Kidney capillary endothelial cell (primary cell): Measurements from ENCODE around the gene PAQR9.
A peak's percentile ranks its signal among the peaks of the same experiment; 100 is the strongest.

Experiments used
- DNase-seq: peaks from one replicate; pipeline ENCODE4 v3.0.0-alpha.2; 2018; ENCODE audit warnings: low spot score

The PAQR9 gene

DNA sequence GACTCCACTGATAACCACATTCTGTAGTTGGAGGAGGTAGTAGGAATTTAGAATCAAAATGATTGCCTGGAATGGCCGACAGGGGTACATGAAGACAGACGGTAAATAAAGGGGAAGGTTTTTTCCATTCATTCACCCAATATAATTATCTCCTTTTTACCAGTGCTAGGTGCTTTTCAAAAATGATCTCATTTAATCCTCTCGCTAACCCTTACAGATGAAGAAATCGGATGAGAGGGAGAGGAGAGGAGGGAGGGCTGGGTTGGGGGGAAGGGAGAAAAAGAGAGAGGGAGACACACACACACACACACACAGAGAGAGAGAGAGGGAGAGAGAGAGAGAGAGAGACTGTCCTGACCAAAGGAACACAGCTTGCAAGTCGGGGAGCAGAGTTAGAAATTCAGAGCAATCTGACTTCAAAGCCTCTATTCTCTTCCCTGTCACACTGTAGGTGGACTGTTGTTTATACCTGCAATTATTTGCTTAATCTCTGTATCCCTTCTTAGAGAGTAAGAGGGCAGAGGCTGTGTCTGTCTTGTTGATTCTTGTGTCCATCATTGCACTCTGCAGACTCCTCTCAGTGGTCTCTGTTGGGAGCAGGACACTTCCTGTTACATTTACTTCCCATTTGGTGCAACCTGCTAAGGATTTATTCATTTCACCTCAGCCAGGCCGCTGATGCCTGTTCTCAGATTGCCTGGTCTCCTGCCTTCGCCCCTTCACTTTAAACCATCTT is 18.7 kb upstream of the PAQR9 start:
- no peak for DNase-seq

DNA sequence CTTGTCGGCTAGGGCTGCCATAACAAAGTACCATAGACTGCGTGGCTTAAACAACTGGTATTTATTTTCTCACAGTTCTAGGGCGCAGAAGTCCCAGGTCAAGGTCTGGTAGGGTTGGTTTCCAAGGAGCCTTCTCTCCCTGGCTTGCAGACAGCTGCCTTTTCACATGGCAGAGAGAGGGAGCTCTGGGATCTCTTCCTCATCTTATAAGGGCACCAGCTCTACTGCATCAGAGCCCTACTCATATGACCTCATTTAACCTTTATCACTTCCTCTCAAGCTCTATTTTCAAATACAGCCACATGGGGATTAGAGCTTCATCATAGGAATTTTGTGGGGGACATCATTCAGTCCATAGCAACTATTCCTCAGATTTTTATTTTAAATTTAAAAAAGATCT is 17.6 kb upstream of the PAQR9 start:
- DNase-seq, result no peak

DNA sequence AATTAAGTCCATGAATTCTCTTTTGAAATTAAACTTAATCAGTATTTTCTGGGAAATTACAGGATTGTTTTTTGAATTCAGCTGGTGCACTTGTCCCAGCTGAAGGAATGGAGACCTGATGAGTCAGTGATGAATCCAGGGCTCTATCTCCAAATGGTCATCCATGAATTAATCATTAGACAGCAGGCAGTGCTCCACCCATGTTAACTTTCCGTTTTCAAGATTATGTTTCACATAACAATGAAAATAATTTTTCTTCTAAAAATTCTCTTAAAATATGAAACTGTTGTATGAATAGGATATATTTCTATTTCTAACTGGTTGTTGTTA is 13.9 kb upstream of the PAQR9 start:
- no peak for DNase-seq

DNA sequence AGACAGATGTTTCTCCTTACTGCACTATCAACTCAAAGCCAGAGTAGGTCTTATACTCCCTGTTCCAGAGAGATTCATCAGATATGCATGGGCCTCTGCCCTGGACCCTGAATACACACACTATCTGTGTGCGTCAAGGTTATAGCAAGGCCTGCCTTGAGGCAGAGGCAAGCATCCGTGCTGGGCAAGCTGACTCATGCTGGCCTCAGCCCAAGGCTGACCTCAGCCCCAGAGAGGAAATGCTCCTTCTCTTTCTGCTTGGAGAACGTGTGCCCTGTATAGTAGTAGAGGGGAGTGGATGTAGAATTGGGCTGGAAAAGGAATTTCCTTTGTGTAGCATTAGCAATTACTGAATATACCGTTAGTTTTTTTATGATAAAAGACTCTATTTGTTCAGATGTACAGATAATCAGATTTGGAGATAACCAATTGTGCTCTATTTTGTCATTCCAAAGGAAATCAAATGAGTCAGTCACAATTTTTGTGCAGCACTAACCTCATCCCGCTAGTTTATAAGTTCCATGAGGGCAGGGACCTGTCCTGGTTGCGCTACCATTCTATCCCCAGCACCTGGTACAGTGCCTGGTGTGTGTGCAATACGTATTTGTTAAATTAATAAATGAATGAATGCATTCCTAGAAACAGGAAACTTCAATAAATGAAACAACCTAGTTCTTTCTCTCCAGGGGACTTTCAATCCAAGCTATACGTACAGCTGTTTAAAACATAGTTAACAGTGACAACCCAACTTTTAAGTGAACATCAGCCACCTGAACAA is 13.3 kb upstream of the PAQR9 start:
- DNase-seq, result peak; percentile 87

DNA sequence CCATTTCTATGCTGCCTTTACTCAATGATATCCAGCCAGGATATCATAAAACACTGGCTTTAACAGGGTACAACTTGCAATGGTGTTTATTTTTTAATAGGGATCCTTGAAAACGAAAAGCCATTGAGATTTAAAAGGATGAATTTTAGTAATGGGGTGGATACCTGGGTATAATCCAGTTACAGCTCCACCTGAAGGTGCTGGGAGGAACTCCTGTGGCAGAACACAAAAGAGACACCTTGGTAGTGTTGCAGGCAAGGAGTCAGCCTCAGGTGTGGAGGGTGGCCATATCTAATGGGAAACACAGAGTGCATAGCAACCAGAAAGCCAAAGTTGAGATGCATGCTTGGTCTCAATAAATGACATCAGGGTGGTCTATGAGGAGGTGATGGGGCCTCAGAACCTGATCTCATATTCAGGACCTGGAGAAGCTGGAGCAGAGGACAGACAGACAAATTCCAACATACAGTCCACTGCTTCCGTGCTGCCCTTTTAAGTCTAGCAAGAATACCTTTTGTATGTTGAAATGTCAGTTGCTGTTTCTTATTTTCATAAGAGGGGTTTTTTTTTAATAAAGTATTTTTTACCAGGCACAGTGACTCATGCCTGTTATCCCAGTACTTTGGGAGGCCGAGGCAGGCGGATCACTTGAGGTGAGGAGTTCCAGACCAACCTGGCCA is 12.0 kb upstream of the PAQR9 start:
- no peak for DNase-seq

DNA sequence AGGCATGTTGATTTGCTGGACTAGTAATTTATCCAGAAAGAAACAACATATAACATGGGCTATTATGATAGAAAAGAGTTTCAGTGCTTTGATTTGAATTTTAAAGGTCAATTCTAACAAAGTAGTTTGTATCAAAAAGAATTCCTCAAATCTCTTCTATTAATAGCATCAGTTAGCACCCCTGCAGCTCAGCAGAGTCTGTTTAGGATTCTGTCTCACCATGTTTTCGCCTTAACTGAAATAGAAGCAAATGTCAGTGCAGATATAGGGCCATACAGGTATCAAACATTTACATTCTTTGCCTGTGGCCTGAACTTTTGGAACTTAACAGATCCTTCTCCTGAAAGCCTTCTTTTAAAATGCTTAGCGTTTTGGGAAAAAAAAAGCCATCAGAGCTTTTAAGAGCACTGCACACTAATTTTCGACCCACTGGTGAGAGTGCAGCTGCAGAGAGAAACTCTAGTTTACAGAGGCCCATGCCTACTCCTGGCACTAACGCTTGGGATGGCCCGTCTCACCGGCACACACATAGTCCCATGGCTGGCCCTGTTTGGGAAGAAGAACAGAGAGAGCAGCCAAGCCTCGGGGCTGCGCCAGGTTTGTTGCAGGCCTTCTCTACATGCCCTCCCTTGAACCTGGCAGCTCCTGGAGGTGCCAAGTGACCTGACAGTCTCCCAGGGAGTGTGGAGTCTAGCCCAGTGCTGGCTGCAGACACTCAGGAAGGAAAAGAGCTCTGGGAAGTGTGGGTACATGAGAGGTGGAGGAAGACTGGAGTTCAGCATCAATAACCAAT is 9.9 kb upstream of the PAQR9 start:
- no peak for DNase-seq

DNA sequence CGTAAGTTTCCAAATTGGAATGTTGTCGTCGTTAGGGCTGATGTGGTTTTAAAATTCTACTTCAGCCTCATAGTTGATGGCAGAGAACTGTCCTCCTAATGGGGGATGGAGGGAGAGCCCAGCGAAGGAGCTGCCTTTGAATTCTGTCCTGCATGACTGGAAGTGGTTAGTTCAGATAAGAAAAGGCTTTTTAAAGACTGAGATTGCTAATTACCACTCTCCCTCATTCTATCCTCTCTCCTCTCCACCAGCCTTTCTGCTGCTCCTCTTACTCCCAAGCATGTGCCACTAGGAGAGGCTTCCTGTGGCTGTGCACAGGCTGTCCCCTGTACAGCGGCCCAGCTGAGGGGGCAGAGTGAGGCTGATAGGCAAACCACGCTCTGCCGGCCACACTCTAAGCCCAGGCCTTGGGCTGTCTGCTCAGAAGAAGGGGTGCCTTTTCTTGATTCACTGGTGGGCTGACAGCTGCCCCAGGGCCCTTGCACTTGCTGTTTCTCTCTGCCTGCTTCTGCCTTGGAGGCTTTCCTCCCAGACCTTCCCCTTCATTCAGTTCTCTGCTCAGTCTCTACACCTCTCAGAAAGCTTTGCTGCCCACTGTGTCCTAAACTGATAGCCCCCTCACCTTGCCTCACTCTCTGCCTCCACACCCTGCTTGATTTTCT is 8.7 kb upstream of the PAQR9 start:
- no peak for DNase-seq

DNA sequence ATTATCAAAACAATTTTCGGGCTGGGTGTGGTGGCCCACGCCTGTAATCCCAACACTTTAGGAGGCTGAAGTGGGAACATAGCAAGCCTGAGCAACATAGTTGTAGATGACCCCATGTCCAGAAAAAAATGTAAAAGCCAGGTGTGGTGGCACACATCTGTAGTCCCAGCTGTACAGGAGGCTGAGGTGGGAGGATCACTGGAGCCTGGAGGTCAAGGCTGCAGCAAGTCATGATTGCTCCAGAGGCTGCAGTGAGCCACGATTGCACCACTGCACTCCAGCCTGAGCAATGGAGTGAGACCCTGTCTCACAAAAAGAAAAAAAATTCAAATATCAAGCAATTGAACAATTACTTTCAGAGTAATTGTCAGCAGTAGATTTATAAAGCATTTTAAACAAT is 8.0 kb upstream of the PAQR9 start:
- DNase-seq, result no peak

DNA sequence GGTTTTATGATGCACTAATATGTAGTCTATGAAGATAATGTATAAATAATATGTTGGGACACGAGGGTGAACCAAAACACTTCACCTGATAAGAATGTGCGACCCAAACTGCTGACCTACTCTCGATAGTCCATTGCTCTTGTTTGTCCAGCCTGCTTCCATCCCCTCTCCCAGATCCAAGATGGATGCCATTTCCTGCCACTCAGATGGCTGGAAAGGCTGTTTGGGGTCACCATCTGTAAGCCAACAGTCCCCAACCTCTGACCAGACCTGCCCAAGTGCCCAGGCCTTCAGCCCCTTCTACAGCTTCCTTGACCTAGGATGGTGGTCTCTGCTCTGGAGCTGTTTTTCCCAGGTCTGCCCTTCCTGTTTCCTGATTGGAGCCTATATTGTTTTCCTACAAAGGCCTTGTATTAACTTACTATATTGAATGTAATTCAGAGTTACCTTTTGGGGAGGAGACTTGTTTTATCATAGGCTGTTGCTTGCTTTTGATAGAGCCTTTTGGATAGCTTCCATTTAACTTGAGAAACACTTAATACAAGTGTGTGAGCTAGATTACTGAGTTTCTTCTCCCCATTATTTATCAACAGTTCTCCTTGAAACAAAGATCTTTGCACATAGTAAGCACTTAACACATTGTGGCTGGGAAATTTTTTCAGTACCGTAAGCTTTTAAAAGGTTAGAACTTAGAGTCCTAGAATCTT is 5.0 kb upstream of the PAQR9 start:
- DNase-seq, result no peak

DNA sequence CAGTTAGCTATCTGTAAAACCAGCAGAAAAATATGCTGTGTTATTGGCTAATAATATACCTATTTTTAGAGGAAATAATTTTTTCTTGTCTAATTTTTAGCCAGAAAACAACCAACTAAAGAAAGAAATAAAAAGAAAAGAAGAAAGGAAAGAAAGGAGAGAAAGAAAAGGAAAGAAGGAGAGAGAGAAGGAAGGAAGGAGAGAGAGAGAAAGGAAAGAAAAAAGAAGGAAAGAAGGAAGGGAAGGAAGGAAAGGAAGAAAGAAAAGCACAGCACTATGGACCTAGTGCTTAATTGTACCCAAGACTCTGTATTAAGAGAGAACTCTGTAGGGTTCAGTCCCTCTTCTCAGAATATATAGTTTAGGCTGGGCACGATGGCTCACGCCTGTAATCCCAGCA is 3.3 kb upstream of the PAQR9 start:
- DNase-seq, result no peak

DNA sequence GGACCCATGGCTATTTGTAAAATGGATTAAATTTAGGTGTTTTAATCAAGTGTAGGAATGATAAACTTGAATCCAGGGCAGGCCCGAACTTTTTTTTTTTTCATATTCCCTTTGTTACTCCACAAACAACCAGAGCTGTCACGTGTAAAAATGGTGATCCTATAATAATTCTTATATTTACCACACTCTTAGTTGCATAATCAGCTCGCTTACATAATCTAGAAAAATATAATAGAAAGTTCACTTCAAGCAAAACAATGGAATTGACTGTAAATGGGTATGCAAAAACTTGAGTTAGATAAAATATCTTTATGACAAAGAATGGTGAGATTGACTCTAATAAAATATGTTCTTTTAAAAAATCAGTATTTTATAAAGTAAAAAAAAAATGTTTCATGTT is 2.1 kb upstream of the PAQR9 start:
- no peak for DNase-seq

DNA sequence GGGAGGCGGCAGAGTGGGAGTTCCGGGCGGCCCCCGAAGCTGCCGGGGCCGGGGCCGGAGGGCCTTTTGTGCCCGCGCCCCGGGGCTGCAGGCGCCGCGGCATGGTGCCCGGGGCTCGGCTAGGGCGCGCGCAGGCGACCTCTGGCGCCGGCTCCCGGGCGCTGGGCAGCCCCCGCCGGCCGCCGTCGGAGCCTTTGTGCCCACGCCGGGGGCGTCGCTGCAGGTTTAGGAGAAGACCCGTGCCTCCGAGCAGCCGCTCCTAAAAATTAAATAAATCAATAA is 299 bp downstream of the PAQR9 start:
- DNase-seq, result no peak

DNA sequence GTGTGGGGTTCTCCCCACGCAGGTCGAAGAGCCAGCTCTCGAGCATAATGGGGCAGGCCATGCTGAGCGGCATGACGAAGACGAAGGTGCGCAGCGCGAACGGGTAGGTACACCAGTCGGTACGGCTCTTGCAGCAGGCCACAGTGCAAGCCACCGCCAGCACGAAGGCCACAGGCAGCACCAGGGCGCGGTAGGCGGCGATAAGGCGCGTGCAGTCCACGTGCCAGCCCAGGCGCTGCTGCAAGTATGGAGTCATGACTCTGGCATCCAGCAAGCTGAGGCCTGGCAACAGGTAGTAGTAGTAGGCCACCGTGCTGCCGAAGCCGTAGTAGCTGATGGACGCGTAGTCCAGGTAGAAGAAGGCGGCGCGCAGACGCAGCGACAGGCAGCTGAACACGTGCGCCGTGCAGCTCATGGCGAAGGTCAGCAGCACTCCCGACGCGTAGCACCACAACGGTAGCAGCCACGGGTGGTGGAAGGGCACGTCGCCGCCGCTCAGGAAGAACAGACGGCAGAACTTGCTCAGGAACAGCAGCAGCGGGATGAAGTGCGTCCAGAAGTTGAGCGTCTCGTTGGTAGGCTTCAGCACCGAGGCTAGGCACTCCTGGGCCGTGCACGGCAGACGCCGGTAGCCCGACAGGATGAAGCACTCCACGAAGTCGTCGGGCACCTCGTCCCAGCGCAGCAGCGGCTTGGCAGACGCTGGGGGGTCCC is 797 bp downstream of the PAQR9 start:
- no peak for DNase-seq

DNA sequence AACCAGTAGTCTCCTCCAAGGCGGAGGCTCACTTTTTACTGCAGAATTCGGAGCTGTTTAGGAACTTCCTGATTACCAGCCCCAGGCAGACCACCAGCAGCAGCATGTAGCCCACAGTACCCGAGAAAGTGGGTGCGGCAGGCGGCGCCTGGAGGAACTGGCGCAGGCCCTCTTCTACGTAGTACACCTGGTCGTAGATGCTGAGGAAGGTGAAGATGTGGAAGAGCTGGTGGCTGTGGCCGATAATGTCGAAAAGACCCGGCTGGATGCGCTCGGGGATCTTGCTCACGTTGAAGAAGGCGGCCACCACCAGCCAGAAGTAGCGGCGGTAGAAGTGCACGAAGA is 1.3 kb downstream of the PAQR9 start:
- DNase-seq, result no peak

DNA sequence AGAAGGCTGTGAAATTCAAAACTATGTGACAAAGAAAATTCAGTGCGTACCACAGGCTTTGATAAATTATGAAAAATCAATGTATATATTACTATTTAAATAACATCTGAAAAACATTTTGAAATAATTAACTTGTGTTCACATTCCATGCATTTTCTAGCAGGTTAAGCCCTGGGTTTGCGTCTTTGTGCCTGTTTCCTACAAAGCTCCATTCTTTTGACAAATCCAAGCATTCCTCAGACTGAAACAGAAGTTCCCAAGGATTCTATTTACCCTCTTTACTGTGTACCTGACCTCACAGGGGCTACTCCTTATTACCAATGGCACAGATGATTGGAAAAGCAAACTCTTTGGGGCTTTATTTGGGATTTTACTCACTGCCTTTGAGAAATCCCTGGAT is 1.9 kb downstream of the PAQR9 start:
- DNase-seq, result no peak

DNA sequence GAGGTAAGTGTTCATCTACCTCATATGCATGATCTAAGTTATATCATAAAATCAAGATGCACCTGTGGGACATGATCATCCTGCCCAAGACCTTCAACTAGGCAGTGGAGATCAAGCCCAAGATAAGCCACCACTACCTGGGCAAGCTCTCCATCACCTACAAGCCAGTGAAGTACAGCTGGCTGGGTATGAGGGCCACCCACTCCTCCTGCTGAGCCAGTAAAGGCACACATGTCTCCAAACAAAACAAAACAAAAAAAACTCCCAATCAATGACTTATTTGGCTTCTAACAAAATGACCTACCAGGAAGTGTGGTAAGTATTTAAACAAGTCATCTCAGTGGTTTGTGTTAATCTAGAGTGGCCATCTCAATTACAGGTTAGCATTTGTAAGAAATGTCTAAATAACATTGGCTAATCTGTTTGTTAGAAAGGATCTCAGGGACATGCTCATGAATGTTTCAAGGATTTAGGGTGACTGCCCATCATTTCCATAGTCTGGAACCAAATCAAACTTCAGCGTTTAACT is 3.1 kb downstream of the PAQR9 start:
- no peak for DNase-seq

DNA sequence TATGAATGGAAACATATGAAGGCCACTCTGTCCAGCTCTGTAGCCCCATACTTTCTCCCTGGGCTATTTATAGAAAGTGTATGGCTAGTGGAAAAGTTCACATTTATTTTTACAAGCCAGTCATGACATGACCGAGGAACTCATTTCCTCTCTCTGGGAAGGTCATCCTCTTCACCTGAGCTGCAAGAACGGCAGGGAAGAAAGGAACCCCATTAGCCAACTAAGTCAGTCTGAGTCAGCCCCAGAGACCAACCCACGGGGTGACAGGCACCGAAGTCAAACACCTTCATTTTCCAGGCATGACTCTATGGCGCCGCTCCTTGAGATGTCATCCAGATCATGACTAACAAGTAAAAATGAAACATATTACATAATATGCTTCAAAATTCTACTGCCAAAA is 4.8 kb downstream of the PAQR9 start:
- no peak for DNase-seq

DNA sequence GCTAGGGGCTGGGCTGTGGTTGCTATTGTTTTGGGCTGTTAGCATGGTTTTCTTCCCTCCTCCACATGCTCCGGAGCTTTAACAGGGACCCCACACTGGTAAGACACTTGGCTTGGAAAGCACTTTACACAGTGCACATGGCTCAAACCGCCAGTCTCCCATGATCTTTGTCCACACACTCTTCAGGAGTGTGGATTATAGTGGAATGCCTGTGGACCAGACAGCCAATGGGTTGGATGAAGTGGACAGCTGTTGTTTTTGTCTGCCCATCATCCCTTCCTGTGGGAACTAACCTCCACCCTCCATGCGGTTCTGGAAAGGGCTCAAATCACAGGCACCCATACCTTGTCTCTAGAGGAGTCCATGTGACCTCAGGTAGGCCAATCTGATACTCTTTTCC is 10.0 kb downstream of the PAQR9 start:
- no peak for DNase-seq

DNA sequence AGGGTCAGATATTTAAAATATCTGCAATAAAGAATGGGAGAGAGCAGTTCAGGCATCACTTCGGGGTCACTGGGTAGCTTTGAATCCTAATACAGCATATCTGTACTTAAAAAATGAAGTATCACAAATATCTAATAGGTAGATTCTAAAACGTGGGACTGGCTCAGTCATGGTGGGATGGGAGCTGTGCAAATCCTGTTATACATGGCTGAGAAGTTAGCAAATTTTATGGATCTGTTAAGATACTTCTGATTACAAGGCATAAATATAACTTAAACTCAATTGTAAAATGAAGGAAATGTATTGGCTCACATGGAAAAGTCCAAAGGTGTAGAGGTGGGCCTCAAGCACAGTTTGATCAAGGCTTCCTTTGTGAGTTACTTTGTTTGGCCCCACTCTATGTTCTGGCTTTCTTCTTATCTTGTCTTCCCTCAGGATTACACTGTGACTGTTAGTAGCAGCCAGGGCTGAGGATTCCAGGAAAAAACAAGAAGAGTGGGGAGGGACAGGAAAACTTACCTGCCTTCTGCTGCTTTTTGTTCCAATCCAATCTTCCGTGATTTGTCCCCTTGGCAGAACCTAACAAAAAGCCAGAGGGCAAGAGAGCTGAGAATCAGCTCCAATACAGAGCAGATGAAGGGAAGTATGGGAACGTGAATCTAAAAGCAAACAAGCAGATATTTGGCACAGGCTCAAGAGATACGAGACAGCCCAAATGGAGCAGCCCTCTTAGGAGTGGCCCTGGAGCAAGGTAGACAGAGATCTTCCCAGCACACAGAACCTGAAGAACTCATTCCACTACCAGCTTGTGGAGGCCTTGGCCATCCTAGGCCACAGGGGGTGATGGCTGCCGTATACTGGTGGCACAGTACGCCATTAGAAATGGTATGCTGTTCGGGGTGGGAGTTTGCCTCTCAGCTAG is 10.9 kb downstream of the PAQR9 start:
- DNase-seq, result no peak

DNA sequence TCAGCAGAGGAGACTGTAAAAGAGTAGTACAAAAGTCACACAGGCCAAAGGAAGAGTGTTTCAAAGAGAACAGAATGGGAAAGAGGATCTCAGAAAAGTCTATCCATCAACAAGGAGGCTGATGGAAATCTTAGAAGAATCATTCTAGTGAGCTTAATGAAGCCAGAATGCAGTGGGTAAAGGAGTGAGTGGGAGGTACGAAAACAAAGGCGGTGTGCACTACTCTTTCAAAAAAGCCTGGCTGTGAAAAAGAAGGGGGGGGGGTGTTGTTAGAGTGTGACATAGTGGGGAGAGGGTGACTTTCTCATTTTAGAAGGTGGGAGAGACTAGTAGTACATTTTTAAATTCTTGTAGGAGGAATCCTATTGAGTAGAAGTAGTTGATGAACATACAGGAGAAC is 11.7 kb downstream of the PAQR9 start:
- no peak for DNase-seq
